ENCODE data around the gene FKBP1A. TPM values are rescaled to one million over a fixed set of nuclear protein-coding genes. Genes with fewer than 3 reads are reported as not detected.

The FKBP1A gene
- total and polyA plus RNA-seq, 10 donors, result 135 to 338 (median 248) TPM

- TF ChIP-seq POLR2A (IDR thresholded peaks at IDR 0.05) (no peak), CTCF (IDR thresholded peaks at IDR 0.05 in 8 of 11, conservative IDR thresholded peaks at IDR 0.05 in 3 of 11) (no peak), POLR2AphosphoS5 (IDR thresholded peaks at IDR 0.05) (no peak)
- H3K4me1 ChIP-seq, result no peaks in the 10 kb centered on the region
- peaks cover 0 to 5% (median 0%) of the 10 kb centered on the region in 7 donors for H3K27me3 ChIP-seq (replicated peaks in 1 of 7)
- peaks cover 0 to 20% (median 11%) of the 10 kb centered on the region in 8 donors for H3K9me3 ChIP-seq
- no peaks in the 10 kb centered on the region for H3K36me3 ChIP-seq
- no peak overlapping the region for H3K4me3 ChIP-seq
- 85 to 93% (median 92%) methylated on average over 4 of the region's 4 CpGs for WGBS, 5 donors
- intact Hi-C loops (cut with DNase I; ENCODE audit: low total_unique reads), result no loop called here
- DNase-seq, result no peak
- H3K27ac ChIP-seq, result no peak overlapping the region
Observed at GRCh38 chr20:1414982-1415381, 22.1 kb upstream of the FKBP1A start.

GRCh38 chr20:1405801-1406200, 12.9 kb upstream of the FKBP1A start:
- TF ChIP-seq POLR2A (IDR thresholded peaks at IDR 0.05) (no peak), CTCF (IDR thresholded peaks at IDR 0.05 in 8 of 11, conservative IDR thresholded peaks at IDR 0.05 in 3 of 11) (no peak), POLR2AphosphoS5 (IDR thresholded peaks at IDR 0.05) (no peak)
- no peaks in the 10 kb centered on the region for H3K9me3 ChIP-seq
- WGBS, 5 donors, result 63 to 82% (median 71%) methylated on average over 2 of the region's 2 CpGs
- H3K27me3 ChIP-seq (replicated peaks in 1 of 7), result no peaks in the 10 kb centered on the region
- no peaks in the 10 kb centered on the region for H3K36me3 ChIP-seq
- no peak overlapping the region for H3K27ac ChIP-seq
- H3K4me3 ChIP-seq, result no peak overlapping the region
- intact Hi-C loops (cut with DNase I; ENCODE audit: low total_unique reads), result no loop called here
- DNase-seq, result no peak
- H3K4me1 ChIP-seq, result no peaks in the 10 kb centered on the region

GRCh38 chr20:1403624-1404023, 10.8 kb upstream of the FKBP1A start:
- no peaks in the 10 kb centered on the region for H3K36me3 ChIP-seq
- no peaks in the 10 kb centered on the region for H3K9me3 ChIP-seq
- H3K4me3 ChIP-seq, result no peak overlapping the region
- no peak for DNase-seq
- H3K27me3 ChIP-seq (replicated peaks in 1 of 7), result no peaks in the 10 kb centered on the region
- intact Hi-C loops (cut with DNase I; ENCODE audit: low total_unique reads), result no loop called here
- WGBS, 5 donors, result 41 to 98% (median 92%) methylated on average over 1 of the region's 1 CpG
- H3K27ac ChIP-seq, result no peak overlapping the region
- H3K4me1 ChIP-seq, result no peaks in the 10 kb centered on the region
- TF ChIP-seq CTCF (IDR thresholded peaks at IDR 0.05 in 8 of 11, conservative IDR thresholded peaks at IDR 0.05 in 3 of 11) (no peak), POLR2AphosphoS5 (IDR thresholded peaks at IDR 0.05) (no peak), POLR2A (IDR thresholded peaks at IDR 0.05) (no peak)

- Histone ChIP-seq H3K9me3 (no peaks in the 10 kb centered on the region), H3K27ac (no peak overlapping the region), H3K4me3 (no peak overlapping the region), H3K27me3 (replicated peaks in 1 of 7) (no peaks in the 10 kb centered on the region), H3K4me1 (peaks cover 0 to 12% (median 8%) of the 10 kb centered on the region in 6 donors), H3K36me3 (no peaks in the 10 kb centered on the region)
- DNase-seq, result no peak
- TF ChIP-seq POLR2A (IDR thresholded peaks at IDR 0.05) (no peak), CTCF (IDR thresholded peaks at IDR 0.05 in 8 of 11, conservative IDR thresholded peaks at IDR 0.05 in 3 of 11) (no peak), POLR2AphosphoS5 (IDR thresholded peaks at IDR 0.05) (no peak)
- 62 to 79% (median 70%) methylated on average over 7 of the region's 7 CpGs for WGBS, 5 donors
- intact Hi-C loops (cut with DNase I; ENCODE audit: low total_unique reads), result no loop called here
Observed at GRCh38 chr20:1402149-1402548, 9.3 kb upstream of the FKBP1A start.

Measured in spleen (tissue), 11 donors.